HEK293 (cell line): ENCODE data around the gene COL17A1.

Experiments
- CTCF ChIA-PET: fragments of 350-600 bp; formaldehyde crosslinking; extraction: SDS; loops from one replicate; lab custom pipeline; 2021; ENCODE audit warnings: antibody characterized with exemption; lab: Yijun Ruan, JAX
- POLR2A ChIA-PET: fragments of 300-600 bp; formaldehyde crosslinking; extraction: SDS; loops from one replicate; lab custom pipeline; 2020; ENCODE audit warnings: antibody characterized with exemption, inconsistent platforms; lab: Yijun Ruan, JAX
- H3K27ac ChIP-seq: fragments of 200-500 bp; sonication (Bioruptor generic); 2 replicates; pipeline ENCODE4 v1.5.1; 2014; ENCODE audit warnings: low read depth, low read length, control low read depth, inconsistent platforms; ENCODE audit errors: extremely low read depth
- H3K36me3 ChIP-seq, 2 experiments: fragments of 200-500 bp in 1 of 2; sonication (Bioruptor generic) in 1 of 2; 1 replicate in 1 of 2; 2 replicates in 1 of 2; pipeline ENCODE4 v1.5.1; 2014 to 2017; ENCODE audit warnings: inconsistent platforms in 2 of 2, low read length in 2 of 2; ENCODE audit not compliant: control insufficient read depth in 2 of 2, insufficient read depth in 1 of 2
- H3K4me1 ChIP-seq: fragments of 200-500 bp; sonication (Bioruptor generic); 2 replicates; pipeline ENCODE4 v1.5.1; 2014; ENCODE audit warnings: mild to moderate bottlenecking, low read length, inconsistent platforms; ENCODE audit not compliant: control insufficient read depth, insufficient read depth
- H3K4me3 ChIP-seq: 2 replicates; pipeline ENCODE4 v1.5.1; 2011; ENCODE audit warnings: low read depth, mild to moderate bottlenecking, control low read depth, low read length, moderate library complexity
- H3K9me3 ChIP-seq: fragments of 200-500 bp; sonication (Bioruptor generic); 2 replicates; pipeline ENCODE4 v1.5.1; 2014; ENCODE audit warnings: low read depth, low read length, inconsistent platforms; ENCODE audit not compliant: control insufficient read depth, insufficient read depth
- KLF16 ChIP-seq: fragments of 450-650 bp; formaldehyde crosslinking; IDR thresholded peaks from 2 replicates; pipeline ENCODE4 v1.5.1; 2017; ENCODE audit warnings: missing biosample characterization, missing genetic modification characterization
- MZF1 ChIP-seq: fragments of 450-650 bp; formaldehyde crosslinking; IDR thresholded peaks from 2 replicates; pipeline ENCODE4 v1.5.1; 2017; ENCODE audit warnings: missing biosample characterization, missing genetic modification characterization, borderline replicate concordance
- OSR2 ChIP-seq: fragments of 450-650 bp; formaldehyde crosslinking; IDR thresholded peaks from 2 replicates; pipeline ENCODE4 v1.5.1; 2016; ENCODE audit warnings: missing biosample characterization, missing genetic modification characterization
- TRIM28 ChIP-seq: IDR thresholded peaks from 2 replicates; pipeline ENCODE4 v1.6.1; 2011; ENCODE audit warnings: low read length, control low read depth, borderline replicate concordance
- ZBTB48 ChIP-seq: fragments of 450-650 bp; formaldehyde crosslinking; IDR thresholded peaks from 2 replicates; pipeline ENCODE4 v1.5.1; 2016; ENCODE audit warnings: missing biosample characterization, missing genetic modification characterization
- ZBTB8A ChIP-seq: fragments of 450-650 bp; formaldehyde crosslinking; IDR thresholded peaks from 2 replicates; pipeline ENCODE4 v1.5.1; 2016; ENCODE audit warnings: missing biosample characterization, missing genetic modification characterization
- ZNF138 ChIP-seq: fragments of 450-650 bp; formaldehyde crosslinking; IDR thresholded peaks from 2 replicates; pipeline ENCODE4 v1.5.1; 2016; ENCODE audit warnings: missing biosample characterization, missing genetic modification characterization, borderline replicate concordance
- ZNF140 ChIP-seq: fragments of 450-650 bp; formaldehyde crosslinking; IDR thresholded peaks from 2 replicates; pipeline ENCODE4 v1.5.1; 2016; ENCODE audit warnings: missing biosample characterization, missing genetic modification characterization
- ZNF2 ChIP-seq: fragments of 450-650 bp; formaldehyde crosslinking; IDR thresholded peaks from 2 replicates; pipeline ENCODE4 v1.5.1; 2016; ENCODE audit warnings: missing biosample characterization, missing genetic modification characterization
- ZNF223 ChIP-seq: fragments of 450-650 bp; formaldehyde crosslinking; IDR thresholded peaks from 2 replicates; pipeline ENCODE4 v1.5.1; 2016; ENCODE audit warnings: missing biosample characterization, missing genetic modification characterization
- ZNF280C ChIP-seq: fragments of 450-650 bp; formaldehyde crosslinking; IDR thresholded peaks from 2 replicates; pipeline ENCODE4 v1.5.1; 2016; ENCODE audit warnings: missing biosample characterization, missing genetic modification characterization
- ZNF302 ChIP-seq: fragments of 450-650 bp; formaldehyde crosslinking; IDR thresholded peaks from 2 replicates; pipeline ENCODE4 v1.5.1; 2016; ENCODE audit warnings: missing biosample characterization, missing genetic modification characterization, low read depth
- ZNF510 ChIP-seq: fragments of 450-650 bp; formaldehyde crosslinking; IDR thresholded peaks from 2 replicates; pipeline ENCODE4 v1.5.1; 2018; ENCODE audit warnings: mild to moderate bottlenecking, missing genetic modification characterization, missing biosample characterization; ENCODE audit not compliant: insufficient replicate concordance
- ZNF558 ChIP-seq: fragments of 450-650 bp; formaldehyde crosslinking; IDR thresholded peaks from 2 replicates; pipeline ENCODE4 v1.5.1; 2016; ENCODE audit warnings: missing biosample characterization, missing genetic modification characterization
- ZNF571 ChIP-seq: fragments of 450-650 bp; formaldehyde crosslinking; IDR thresholded peaks from 2 replicates; pipeline ENCODE4 v1.5.0; 2017; ENCODE audit warnings: missing biosample characterization, missing genetic modification characterization
- ZNF654 ChIP-seq: fragments of 450-650 bp; formaldehyde crosslinking; IDR thresholded peaks from 2 replicates; pipeline ENCODE4 v1.5.1; 2016; ENCODE audit warnings: low read depth, missing biosample characterization, missing genetic modification characterization
- ZNF768 ChIP-seq: fragments of 450-650 bp; formaldehyde crosslinking; IDR thresholded peaks from 2 replicates; pipeline ENCODE4 v1.5.1; 2018; ENCODE audit warnings: missing biosample characterization, mild to moderate bottlenecking, missing genetic modification characterization
- ZNF791 ChIP-seq: fragments of 450-650 bp; formaldehyde crosslinking; IDR thresholded peaks from 2 replicates; pipeline ENCODE4 v1.5.1; 2016; ENCODE audit warnings: missing biosample characterization, missing genetic modification characterization
- ZNF792 ChIP-seq: fragments of 450-650 bp; formaldehyde crosslinking; IDR thresholded peaks from 2 replicates; pipeline ENCODE4 v1.5.1; 2016; ENCODE audit warnings: missing biosample characterization, missing genetic modification characterization
- ZSCAN18 ChIP-seq: fragments of 450-650 bp; formaldehyde crosslinking; IDR thresholded peaks from 2 replicates; pipeline ENCODE4 v1.5.1; 2016; ENCODE audit warnings: missing biosample characterization, missing genetic modification characterization
- TF ChIP-seq, protein P1 (sequence below): fragments of 450-650 bp; formaldehyde crosslinking; IDR thresholded peaks from 2 replicates; pipeline ENCODE4 v1.5.1; 2017; ENCODE audit warnings: missing biosample characterization, missing genetic modification characterization
- TF ChIP-seq, protein P2 (sequence below): fragments of 450-650 bp; formaldehyde crosslinking; IDR thresholded peaks from 2 replicates; pipeline ENCODE4 v1.5.1; 2016; ENCODE audit warnings: missing biosample characterization, missing genetic modification characterization

The COL17A1 gene

GRCh38 chr10:104099941-104100340 is 14.3 kb upstream of the COL17A1 start (continued):
- TF ChIP-seq ZNF558 (tag by site-specific recombination) (no peak), ZBTB48 (tag by site-specific recombination) (no peak)
- TF ChIP-seq, all 188 proteins: peak for 0

DNA sequence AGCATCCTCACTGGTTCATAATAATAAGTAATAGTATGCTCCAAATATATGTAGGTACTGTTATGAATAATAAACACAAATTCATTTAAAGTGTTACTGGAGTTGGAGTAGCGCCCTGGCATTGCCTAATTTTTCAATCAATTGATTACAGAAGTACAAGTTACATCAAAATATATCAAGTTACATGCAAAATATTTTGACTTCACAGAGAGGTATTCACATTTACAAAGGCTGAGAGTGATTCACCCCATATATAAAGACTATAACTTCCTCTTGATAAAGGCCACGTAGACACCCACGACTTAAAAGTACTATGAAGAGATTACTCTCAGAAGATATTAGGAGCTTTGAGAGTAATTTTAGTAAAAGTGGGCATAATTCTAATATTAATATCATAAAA is 13.6 kb upstream of the COL17A1 start:
- Histone ChIP-seq H3K4me3 (no peak overlapping the region), H3K36me3 (no peaks in the 10 kb centered on the region), H3K4me1 (no peaks in the 10 kb centered on the region), H3K9me3 (no peaks in the 10 kb centered on the region), H3K27ac (no peak overlapping the region)
- CTCF ChIA-PET = interaction anchor here (0.8 to 2.0 kb wide), 2 partner anchors 19 to 24 kb away, joined by 3 to 9 read pairs; no protein-coding TSS in a partner anchor
- TF ChIP-seq, protein P1, sequence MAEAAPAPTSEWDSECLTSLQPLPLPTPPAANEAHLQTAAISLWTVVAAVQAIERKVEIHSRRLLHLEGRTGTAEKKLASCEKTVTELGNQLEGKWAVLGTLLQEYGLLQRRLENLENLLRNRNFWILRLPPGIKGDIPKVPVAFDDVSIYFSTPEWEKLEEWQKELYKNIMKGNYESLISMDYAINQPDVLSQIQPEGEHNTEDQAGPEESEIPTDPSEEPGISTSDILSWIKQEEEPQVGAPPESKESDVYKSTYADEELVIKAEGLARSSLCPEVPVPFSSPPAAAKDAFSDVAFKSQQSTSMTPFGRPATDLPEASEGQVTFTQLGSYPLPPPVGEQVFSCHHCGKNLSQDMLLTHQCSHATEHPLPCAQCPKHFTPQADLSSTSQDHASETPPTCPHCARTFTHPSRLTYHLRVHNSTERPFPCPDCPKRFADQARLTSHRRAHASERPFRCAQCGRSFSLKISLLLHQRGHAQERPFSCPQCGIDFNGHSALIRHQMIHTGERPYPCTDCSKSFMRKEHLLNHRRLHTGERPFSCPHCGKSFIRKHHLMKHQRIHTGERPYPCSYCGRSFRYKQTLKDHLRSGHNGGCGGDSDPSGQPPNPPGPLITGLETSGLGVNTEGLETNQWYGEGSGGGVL (tag by site-specific recombination) = no peak
- TF ChIP-seq, protein P2, sequence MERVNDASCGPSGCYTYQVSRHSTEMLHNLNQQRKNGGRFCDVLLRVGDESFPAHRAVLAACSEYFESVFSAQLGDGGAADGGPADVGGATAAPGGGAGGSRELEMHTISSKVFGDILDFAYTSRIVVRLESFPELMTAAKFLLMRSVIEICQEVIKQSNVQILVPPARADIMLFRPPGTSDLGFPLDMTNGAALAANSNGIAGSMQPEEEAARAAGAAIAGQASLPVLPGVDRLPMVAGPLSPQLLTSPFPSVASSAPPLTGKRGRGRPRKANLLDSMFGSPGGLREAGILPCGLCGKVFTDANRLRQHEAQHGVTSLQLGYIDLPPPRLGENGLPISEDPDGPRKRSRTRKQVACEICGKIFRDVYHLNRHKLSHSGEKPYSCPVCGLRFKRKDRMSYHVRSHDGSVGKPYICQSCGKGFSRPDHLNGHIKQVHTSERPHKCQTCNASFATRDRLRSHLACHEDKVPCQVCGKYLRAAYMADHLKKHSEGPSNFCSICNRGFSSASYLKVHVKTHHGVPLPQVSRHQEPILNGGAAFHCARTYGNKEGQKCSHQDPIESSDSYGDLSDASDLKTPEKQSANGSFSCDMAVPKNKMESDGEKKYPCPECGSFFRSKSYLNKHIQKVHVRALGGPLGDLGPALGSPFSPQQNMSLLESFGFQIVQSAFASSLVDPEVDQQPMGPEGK = no peak
- TF ChIP-seq ZNF140 (tag by site-specific recombination) = no peak
- no peak for TF ChIP-seq MZF1 (tag by site-specific recombination)
- no peak for TF ChIP-seq ZNF791 (tag by site-specific recombination)
- no peak for TF ChIP-seq ZNF571 (tag by site-specific recombination)
- no peak for TF ChIP-seq TRIM28
- no peak for TF ChIP-seq ZNF792 (tag by site-specific recombination)
- TF ChIP-seq OSR2 (tag by site-specific recombination) = no peak
- no peak for TF ChIP-seq ZBTB8A (tag by site-specific recombination)
- POLR2A ChIA-PET = interaction anchor here (0.8 kb wide), 1 partner anchor 21 kb away, joined by 3 read pairs; no protein-coding TSS in a partner anchor

DNA sequence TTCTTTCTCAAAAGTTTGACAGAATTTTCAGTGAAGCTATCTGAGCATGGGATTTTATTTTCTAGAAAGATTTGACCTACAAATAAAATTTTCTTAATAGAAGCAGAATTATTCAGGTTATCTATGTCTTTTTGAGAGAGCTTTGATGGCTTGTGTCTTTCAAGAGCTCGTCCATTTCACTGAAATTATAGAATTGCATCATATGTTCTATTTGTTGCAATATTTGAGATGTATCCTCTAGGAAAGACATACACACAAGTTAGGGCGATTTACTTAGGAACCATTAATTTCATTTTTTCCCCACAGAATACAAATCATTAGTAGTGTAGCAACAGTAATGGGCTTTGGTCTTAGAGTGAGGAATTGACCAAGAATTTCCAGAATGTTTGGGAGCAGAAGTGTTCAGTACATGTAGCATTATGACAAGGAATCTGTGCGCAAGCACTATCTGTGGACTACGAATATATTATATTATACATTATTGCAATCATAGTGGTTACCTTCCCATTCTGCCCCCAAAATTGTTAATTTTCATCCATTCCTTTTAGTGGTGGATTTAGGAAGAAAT is 12.8 kb upstream of the COL17A1 start:
- Histone ChIP-seq H3K4me3 (no peak overlapping the region), H3K27ac (no peak overlapping the region), H3K36me3 (no peaks in the 10 kb centered on the region), H3K4me1 (no peaks in the 10 kb centered on the region), H3K9me3 (no peaks in the 10 kb centered on the region)
- ChIA-PET CTCF (no interaction called here), POLR2A (no interaction called here)
- TF ChIP-seq ZNF510 (tag by site-specific recombination) (no peak), ZSCAN18 (tag by site-specific recombination) (no peak), ZNF654 (tag by site-specific recombination) (no peak), ZNF138 (tag by site-specific recombination) (no peak), ZNF280C (no peak), KLF16 (tag by site-specific recombination) (no peak), ZNF768 (no peak), ZNF223 (tag by site-specific recombination) (no peak), ZNF2 (tag by site-specific recombination) (no peak), ZNF302 (tag by site-specific recombination) (no peak)
